Measurements from ENCODE around the gene C5orf63. TPM values are rescaled to one million over a fixed set of nuclear protein-coding genes. Genes with fewer than 3 reads are reported as not detected.

C5orf63 gene
- total RNA-seq, 1 donor from 2014 or later: 2.3 TPM

- no peak overlapping the region for H3K27ac Mint-ChIP-seq (ENCODE audit: unreplicated experiment)
- DNase-seq (ENCODE audit: low read depth, low spot score): no peak
- no peaks in the 10 kb centered on the region for H3K4me1 Mint-ChIP-seq
- no peak for TF ChIP-seq CTCF (conservative IDR thresholded peaks at IDR 0.05)
- peaks cover 2% of the 10 kb centered on the region for H3K27me3 Mint-ChIP-seq (ENCODE audit: low read depth)
- H3K9me3 Mint-ChIP-seq: no peaks in the 10 kb centered on the region
- no peaks in the 10 kb centered on the region for H3K36me3 Mint-ChIP-seq (ENCODE audit: low read depth)
- no peak overlapping the region for H3K4me3 Mint-ChIP-seq
Measured at GRCh38 chr5:127041571-127041970, 31.7 kb downstream of the C5orf63 start.

GRCh38 chr5:127040796-127041520 is 32.3 kb downstream of the C5orf63 start:
- no peak for DNase-seq (ENCODE audit: low read depth, low spot score)
- peaks cover 2% of the 10 kb centered on the region for H3K27me3 Mint-ChIP-seq (ENCODE audit: low read depth)
- no peak overlapping the region for H3K4me3 Mint-ChIP-seq
- H3K36me3 Mint-ChIP-seq (ENCODE audit: low read depth): no peaks in the 10 kb centered on the region
- H3K9me3 Mint-ChIP-seq: no peaks in the 10 kb centered on the region
- no peaks in the 10 kb centered on the region for H3K4me1 Mint-ChIP-seq
- no peak overlapping the region for H3K27ac Mint-ChIP-seq (ENCODE audit: unreplicated experiment)
- no peak for TF ChIP-seq CTCF (conservative IDR thresholded peaks at IDR 0.05)

- peaks cover 11% of the 10 kb centered on the region for H3K27me3 Mint-ChIP-seq (ENCODE audit: low read depth)
- H3K27ac Mint-ChIP-seq (ENCODE audit: unreplicated experiment): no peak overlapping the region
- H3K4me1 Mint-ChIP-seq: no peaks in the 10 kb centered on the region
- no peak overlapping the region for H3K4me3 Mint-ChIP-seq
- TF ChIP-seq CTCF (conservative IDR thresholded peaks at IDR 0.05): no peak
- no peaks in the 10 kb centered on the region for H3K9me3 Mint-ChIP-seq
- H3K36me3 Mint-ChIP-seq (ENCODE audit: low read depth): no peaks in the 10 kb centered on the region
- DNase-seq (ENCODE audit: low read depth, low spot score): no peak
Measured at GRCh38 chr5:127038550-127038949, 34.8 kb downstream of the C5orf63 start.

- no peak for TF ChIP-seq CTCF (conservative IDR thresholded peaks at IDR 0.05)
- Mint-ChIP-seq H3K27me3 (ENCODE audit: low read depth) (peaks cover 40% of the 10 kb centered on the region), H3K4me3 (peak overlapping the region; percentile 92), H3K4me1 (peaks cover 9% of the 10 kb centered on the region), H3K36me3 (ENCODE audit: low read depth) (no peaks in the 10 kb centered on the region), H3K27ac (ENCODE audit: unreplicated experiment) (no peak overlapping the region), H3K9me3 (no peaks in the 10 kb centered on the region)
- no peak for DNase-seq (ENCODE audit: low read depth, low spot score)
Measured at GRCh38 chr5:127031863-127032232, 41.5 kb downstream of the C5orf63 start.

- Mint-ChIP-seq H3K27ac (ENCODE audit: unreplicated experiment) (no peak overlapping the region), H3K36me3 (ENCODE audit: low read depth) (no peaks in the 10 kb centered on the region), H3K27me3 (ENCODE audit: low read depth) (peaks cover 40% of the 10 kb centered on the region), H3K4me3 (peak overlapping the region; percentile 92), H3K4me1 (peaks cover 12% of the 10 kb centered on the region), H3K9me3 (no peaks in the 10 kb centered on the region)
- no peak for TF ChIP-seq CTCF (conservative IDR thresholded peaks at IDR 0.05)
- DNase-seq (ENCODE audit: low read depth, low spot score): no peak
Measured at GRCh38 chr5:127031147-127031862, 42.0 kb downstream of the C5orf63 start.
